SK-N-DZ (cell line): ENCODE results near the gene HOXA6.
A peak's percentile ranks its signal among the peaks of the same experiment; 100 is the strongest.

Experiments
- DNase-seq: peaks from one replicate; pipeline ENCODE4 v3.0.0-alpha.2; 2015; ENCODE audit warnings: low spot score

The HOXA6 gene

GRCh38 chr7:27185013-27185853 is 37.7 kb upstream of the HOXA6 start, which contains the start of gene HOXA11:
TSS of gene HOXA11 (minus strand) at chr7:27185232. CDS start at chr7:27185144, 88 bp downstream.
- no peak for DNase-seq

- DNase-seq: no peak
These were observed 36.9 kb upstream of the HOXA6 start for GRCh38 chr7:27184337-27185012.

- DNase-seq: no peak
These were observed 36.2 kb upstream of the HOXA6 start for GRCh38 chr7:27183682-27184336.

DNA sequence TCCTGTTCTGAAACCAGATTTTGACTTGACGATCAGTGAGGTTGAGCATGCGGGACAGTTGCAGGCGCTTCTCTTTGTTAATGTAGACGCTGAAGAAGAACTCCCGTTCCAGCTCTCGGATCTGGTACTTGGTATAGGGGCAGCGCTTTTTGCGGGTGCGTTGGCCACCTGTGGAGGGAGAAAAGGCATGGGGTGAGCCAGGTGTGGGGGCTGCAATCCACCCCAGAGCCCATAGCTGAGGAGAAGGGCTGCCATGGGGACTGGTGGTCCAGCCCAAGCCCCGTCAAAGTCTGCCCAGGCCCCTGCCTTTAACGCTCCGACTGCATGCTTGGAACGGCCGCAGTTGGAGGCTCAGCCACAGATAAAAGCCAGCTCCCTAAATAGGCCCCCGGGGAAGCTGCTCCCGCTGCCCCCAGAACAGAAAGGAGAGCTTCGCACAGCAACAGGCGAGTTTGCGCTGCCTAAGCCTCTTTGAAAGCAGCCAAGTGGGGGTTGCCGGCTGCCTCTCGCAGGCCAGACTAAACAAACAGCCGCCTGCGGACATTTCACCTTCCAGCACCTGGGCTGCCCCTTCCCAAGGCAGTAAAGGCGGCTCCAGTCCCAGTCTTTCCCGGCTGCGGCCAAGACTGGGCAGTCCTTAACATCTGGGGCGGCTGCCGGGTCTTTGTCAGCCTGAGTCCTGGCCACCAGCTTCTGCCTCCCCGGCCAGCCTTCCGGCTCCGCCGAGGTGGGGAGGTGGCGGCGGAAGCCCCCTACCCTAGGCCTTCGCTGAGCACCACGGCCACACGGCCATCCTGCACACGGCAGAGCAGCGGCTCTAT is 35.5 kb upstream of the HOXA6 start:
- DNase-seq: no peak

DNA sequence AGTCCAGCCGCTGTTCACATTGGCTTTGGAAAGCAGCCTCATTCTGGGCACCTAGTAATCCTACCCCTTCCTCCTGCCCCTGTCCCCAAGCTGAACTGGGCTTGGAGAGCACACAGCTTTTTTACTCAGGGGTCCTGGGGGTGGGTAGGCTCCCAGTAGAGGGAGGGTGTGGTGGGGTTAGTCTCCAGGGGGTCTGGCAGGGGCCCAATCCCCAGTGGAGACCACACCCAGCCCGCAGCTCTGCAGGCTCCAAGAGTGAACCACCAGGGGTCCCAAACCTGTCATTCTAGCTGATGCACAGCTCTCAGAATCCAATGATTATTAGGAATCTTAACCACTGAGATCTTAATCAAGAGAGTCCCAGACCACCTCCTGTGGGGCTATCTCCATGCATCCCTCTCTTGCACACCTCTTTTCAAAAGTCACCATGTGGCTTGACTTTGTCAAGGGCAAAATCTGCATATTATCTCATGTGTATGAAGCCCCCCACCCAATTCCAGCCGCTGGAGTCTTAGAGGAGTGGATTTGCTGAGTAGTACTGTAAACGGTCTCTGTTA is 34.8 kb upstream of the HOXA6 start:
- no peak for DNase-seq

DNA sequence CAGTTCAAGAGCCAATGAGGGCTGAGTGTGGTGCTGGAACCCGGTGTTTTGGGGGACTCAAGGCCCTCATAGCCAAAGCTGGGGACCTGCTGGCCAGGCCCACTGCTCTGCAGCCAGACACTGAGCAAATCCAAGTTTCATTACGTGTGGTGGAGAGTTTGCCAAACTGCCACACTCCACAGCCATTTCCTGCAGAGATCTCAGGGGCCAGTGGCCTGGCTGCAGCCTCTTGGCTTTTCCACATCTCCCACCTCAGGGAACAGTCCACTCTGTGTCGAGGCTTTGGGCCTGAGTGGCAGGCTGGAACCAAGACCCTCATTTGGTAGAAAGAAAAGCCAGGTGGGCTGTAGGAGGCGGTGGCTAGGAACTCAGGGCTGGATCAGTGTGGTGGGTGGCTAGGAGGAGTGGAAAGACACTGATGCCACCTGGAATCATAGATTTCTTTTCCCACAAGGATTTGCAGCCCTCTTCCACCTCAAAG is 34.3 kb upstream of the HOXA6 start:
- no peak for DNase-seq

DNA sequence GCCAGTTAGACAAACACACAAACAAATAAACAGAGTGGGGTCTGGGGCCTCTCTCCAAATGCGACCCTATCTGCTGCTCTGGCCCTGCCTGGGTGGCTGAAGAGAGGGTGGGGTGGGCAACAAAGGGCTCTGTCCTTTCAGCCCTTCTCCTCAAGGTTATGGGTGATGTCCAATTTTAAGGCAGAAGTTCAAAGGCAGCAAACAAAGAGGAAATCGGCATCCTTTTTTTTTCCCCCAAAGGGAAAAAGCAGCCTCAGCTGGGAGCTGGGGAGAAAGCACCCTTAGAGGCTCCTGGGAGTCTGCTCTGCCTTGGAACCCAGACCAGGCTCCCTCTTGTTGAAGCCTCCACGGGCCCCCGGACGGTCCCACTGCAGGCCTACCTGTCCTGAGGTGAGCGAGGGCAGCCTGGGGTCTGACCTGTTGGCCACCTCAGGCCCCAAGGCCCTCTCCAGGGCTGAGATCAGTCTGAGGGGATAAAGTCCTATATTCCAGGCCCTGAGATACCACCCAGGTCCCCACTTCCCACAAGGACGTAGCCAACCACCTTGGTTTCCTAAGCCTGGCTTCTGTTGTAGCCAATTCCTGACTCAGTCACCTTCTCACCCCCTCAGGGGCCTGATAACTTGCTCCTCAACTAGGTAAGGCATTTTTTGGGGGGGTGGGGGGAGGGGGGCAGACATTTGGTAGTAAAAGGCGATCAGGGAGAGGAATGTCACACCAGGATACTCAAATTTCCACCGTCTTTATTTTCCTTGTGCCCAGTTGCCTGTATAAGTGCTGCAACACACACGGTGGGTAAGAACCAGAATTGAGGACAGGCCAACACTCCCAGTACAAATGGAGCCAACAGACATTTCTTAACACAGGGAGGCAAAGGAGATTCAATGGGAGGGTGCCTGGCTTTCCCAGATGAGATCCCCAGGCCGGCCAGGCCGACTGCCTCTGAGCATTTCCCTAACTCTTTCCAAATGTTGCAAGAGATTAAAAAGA is 33.2 kb upstream of the HOXA6 start:
- DNase-seq: no peak

GRCh38 chr7:27179503-27180430 is 32.2 kb upstream of the HOXA6 start:
- peak; percentile 36 for DNase-seq

DNA sequence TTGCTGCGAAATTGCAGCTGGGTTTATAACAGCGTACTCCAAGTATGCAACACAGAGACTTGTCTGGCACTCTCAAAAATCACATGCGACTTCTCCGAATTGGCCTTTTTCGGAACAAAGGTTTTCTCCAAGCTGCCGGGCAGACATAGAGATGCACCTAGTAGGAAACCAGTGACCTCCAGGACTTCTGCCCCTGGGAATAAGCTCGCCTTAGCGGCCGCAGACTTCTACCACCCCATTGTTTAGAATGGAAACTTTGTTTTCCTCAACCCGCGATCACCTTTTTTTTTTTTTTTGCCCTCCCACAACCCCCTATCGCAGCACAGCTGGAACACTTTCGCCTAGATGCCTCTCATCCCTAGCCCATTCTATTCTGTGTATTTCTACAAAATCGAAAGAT is 31.5 kb upstream of the HOXA6 start:
- no peak for DNase-seq

GRCh38 chr7:27178366-27178765 is 30.8 kb upstream of the HOXA6 start:
- DNase-seq: no peak

- DNase-seq: no peak
These were observed 30.3 kb upstream of the HOXA6 start for GRCh38 chr7:27177795-27178320.

DNA sequence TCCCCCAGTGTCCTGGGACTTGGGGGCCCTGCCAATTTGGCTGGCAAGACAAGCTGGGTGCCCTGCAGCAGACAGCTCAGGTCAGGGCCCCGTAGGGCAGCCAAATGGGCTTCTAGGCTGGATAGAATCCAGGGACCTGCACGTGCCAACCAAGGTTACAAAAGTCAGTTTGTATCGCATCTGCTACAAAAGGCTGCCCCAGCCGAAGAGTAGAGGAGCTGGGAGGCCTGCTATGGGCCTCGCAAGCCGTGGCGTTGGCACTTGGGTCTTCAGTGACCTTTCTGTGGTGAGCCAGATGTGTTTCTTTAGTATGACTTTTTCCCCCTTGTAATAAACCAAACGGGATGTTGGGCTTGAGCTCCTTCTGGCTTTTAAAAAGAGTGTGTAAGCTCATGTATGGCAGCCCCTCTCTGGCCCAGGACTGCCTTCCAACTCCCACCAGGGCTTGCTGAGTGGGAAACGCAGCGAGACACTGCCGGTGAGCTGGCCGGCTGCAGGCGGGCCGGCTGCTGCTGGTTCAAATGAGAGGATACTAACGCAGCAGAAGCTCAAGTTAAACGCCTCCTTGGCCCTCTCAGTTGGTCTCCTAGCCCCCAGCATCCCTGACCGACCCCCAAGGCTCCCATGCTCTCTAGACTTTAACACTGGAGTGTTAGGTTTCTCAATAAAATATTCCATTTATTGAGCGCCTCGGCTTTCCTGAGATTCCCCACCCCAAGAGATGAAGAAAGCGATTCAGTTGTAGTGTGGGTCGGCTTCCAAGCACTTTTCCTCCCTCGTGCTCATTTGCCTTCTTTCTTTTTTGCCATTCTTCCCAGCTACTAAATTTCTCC is 29.6 kb upstream of the HOXA6 start:
- DNase-seq: no peak

DNA sequence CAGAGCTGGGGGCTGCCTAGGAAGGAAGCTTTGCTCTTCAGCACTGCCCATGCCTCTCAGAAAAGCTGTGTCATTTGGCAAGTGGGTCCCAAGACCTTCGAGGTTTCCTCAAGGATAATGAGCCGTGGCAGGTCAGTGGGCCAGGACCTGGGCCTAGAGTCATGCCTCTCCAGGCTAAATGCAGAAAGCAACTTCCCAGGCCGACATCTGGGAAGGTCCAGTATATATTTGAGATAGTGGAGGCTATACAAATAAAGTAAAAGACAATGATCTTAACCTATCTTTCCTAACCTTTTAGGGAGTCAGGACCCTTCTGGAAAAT is 28.9 kb upstream of the HOXA6 start:
- DNase-seq: no peak

GRCh38 chr7:27175626-27176523 is 28.3 kb upstream of the HOXA6 start:
- no peak for DNase-seq

DNA sequence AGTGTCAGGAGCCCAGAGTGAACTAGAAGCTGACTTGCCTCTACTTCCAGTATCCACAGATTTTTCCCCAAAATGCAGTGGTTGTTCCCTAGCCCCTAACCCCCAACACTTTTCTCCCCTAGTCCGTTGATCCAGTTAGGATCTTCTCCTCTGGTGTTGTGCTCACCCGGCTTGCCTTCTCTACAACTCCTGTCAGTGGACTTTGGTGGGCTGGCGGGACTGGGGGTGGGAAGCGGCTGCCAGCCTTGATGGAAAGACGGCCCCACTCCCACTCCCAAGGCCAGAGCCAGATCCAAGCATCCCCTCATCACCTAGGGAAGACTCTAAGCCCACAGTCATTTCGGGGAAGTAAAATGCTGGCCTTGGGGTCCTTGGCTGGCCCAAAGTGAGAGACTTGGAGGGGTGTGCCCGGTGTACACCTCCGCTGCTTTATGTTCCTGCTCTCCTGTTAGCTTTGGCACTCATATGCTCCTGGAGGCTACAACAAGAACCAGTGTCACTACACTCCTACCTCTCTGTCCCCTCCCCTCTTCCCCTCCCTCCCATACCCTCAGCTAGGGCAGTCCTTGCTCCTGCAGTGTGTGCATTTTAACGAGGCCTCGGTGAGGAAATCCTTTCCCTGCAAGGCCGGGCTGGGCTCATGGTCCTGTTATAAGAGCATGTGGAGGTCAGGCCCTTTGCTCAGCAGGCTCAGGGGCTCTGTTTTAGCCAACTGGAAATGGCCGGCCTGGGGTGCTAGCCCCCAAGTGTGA is 27.5 kb upstream of the HOXA6 start:
- DNase-seq: no peak
